ENCODE results near the gene RELA.

DNA sequence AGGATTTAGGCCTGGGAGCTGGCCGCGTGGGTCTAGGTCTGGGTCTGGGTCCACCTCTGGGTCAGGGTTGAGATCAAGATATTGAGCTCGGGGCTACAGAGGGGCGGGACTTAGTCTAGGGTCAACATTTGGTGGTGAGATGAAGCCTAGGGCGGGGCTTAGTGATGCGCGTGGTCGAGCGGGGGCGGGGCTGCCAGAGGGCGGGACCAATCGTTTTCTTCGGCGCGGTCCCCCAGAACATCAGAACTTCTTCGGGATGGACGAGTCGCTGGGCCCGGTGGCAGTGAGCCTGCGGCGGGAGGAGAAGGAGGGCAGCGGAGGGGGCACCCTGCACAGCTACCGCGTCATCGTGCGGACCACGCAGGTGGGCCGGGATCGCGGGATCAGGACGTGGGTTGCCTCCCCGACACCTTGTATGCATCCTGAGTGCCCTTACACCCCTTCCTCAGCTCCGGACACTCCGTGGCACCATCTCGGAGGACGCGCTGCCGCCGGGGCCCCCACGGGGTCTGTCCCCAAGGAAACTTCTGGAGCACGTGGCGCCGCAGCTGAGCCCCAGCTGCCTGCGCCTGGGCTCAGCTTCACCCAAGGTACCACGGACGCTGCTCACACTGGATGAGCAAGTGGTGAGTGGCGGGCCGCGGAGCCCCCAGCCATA lies 20.6 kb downstream of the RELA start:
- TF ChIP-seq POLR2A (IDR thresholded peaks at IDR 0.05; ENCODE audit: low read depth, low read length) (no peak), TAF1 (IDR thresholded peaks at IDR 0.05; ENCODE audit: borderline replicate concordance, low read depth, low read length) (no peak)
